Thyroid gland (tissue), 4 donors: ENCODE results near the gene WNK1.

Source experiments
- CTCF ChIP-seq, 6 experiments: fragments of 200-600 bp in 3 of 6; fragments of 450-650 bp in 3 of 6; sonication (generic) in 3 of 6; IDR thresholded peaks; one replicate each; pipeline ENCODE4 v1.5.1; 2016 to 2019; ENCODE audit warnings: antibody characterized with exemption in 6 of 6, mild to moderate bottlenecking in 2 of 6, inconsistent platforms in 1 of 6, moderate library complexity in 1 of 6
- POLR2A ChIP-seq, 2 donors: fragments of 450-650 bp; IDR thresholded peaks; one replicate each; pipeline ENCODE4 v1.6.1; 2017; ENCODE audit warnings: antibody characterized with exemption in 2 of 2, mild to moderate bottlenecking in 2 of 2, moderate library complexity in 1 of 2

DNA sequence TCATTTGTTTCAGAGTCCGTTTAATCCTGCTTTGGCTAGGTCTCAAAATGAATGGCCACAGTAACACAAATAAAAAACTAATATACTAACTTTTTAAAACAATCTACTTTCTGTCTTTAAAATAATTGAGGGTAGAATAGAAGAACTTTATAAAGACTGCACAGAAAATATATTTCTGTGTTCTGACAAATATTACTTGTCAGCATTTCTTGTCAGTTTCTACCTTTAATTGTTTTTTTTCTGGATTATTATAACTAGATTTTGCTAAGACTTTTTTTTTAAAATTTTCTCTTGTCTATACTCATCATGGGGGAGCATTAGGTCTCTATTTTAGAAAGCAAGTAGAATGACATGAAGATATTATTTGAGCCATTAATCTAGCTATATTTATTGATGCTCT, 110.9 kb downstream of the WNK1 start:
- TF ChIP-seq CTCF (IDR thresholded peaks at IDR 0.05) (no peak), POLR2A (IDR thresholded peaks at IDR 0.05) (no peak)
